NCI-H345 (cell line): ENCODE data around the gene PSEN1.
A peak's percentile ranks its signal among the peaks of the same experiment; 100 is the strongest.
"Not testable (repeated sequence)": the region's sequence is repeated elsewhere in the genome, so short reads cannot be mapped to it uniquely, and the experiment has no call there.

Experiments
- DNase-seq: peaks from one replicate; lab custom pipeline; 2025; lab: John Stamatoyannopoulos, UW

Gene PSEN1

DNA sequence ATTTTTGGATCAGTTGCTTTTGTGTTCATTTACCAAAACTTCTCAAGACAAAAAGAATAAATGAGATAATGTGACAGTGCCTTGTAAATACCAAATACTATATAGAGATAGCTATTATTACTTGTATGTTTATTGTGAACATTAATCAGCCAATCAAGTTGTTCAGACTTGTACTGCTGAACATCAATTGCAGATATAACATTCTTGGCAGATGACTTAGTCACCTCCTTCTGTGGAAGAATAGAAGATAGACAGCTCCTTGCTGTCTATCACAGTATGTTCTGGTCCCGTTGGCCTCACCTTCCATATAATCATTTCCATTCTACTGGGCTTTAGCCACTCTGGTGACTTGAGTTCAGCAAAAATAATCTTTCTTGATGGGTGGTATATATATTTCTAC is 30.1 kb downstream of the PSEN1 start:
- no peak for DNase-seq

- no peak for DNase-seq
Measured at GRCh38 chr14:73167727-73168126, 31.4 kb downstream of the PSEN1 start.

- DNase-seq: no peak
Measured at GRCh38 chr14:73168274-73168673, 32.0 kb downstream of the PSEN1 start.

DNA sequence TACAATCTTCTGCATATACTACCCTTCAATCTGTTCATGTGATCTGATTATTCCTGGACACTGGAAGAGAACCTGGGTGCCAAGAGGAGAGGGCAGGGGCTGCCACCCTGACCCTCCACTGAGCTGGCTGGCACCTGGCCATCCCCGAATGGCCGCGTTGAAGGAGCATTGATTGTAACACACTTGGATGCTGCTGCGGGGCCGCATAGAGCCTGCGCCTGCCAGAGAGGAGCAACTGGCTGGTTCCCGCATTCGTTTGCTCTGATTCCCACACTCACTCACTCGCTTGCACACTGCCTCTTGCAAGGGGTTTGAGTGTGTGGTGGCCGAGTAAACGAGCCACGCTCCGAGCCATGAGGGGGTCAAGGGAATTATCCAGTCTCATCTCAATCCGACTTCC is 32.4 kb downstream of the PSEN1 start:
- no peak for DNase-seq

DNA sequence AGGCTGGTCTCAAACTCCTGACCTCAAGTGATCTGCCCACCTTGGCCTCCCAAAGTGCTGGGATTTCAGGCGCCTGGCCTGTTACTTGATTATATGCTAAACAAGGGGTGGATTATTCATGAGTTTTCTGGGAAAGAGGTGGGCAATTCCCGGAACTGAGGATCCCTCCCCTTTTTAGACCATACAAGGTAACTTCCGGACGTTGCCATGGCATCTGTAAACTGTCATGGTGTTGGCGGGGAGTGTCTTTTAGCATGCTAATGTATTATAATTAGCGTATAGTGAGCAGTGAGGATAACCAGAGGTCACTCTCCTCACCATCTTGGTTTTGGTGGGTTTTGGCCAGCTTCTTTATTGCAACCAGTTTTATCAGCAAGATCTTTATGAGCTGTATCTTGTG is 33.5 kb downstream of the PSEN1 start:
- DNase-seq: not testable (repeated sequence)

DNA sequence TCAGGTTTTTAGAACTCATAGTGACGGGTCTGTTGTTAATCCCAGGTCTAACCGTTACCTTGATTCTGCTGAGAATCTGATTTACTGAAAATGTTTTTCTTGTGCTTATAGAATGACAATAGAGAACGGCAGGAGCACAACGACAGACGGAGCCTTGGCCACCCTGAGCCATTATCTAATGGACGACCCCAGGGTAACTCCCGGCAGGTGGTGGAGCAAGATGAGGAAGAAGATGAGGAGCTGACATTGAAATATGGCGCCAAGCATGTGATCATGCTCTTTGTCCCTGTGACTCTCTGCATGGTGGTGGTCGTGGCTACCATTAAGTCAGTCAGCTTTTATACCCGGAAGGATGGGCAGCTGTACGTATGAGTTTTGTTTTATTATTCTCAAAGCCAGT is 34.4 kb downstream of the PSEN1 start:
- DNase-seq: no peak

DNA sequence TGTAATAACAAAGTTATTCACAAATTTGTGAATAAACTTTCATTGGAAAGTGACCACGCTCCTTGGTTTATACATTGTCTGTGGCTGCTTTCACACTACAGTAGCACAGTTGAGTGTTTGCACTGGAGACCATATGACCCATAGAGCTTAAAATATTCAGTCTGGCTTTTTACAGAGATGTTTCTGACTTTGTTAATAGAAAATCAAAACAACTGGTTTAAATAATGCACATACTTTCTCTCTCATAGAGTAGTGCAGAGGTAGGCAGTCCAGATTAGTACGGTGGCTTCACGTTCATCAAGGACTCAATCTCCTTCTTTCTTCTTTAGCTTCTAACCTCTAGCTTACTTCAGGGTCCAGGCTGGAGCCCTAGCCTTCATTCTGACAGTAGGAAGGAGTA is 36.2 kb downstream of the PSEN1 start:
- no peak for DNase-seq

DNA sequence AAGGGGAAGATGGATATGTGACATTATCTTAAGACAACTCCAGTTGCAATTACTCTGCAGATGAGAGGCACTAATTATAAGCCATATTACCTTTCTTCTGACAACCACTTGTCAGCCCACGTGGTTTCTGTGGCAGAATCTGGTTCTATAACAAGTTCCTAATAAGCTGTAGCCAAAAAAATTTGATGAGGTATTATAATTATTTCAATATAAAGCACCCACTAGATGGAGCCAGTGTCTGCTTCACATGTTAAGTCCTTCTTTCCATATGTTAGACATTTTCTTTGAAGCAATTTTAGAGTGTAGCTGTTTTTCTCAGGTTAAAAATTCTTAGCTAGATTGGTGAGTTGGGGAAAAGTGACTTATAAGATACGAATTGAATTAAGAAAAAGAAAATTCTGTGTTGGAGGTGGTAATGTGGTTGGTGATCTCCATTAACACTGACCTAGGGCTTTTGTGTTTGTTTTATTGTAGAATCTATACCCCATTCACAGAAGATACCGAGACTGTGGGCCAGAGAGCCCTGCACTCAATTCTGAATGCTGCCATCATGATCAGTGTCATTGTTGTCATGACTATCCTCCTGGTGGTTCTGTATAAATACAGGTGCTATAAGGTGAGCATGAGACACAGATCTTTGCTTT is 36.9 kb downstream of the PSEN1 start:
- DNase-seq: peak; percentile 0

GRCh38 chr14:73176685-73177084 is 40.4 kb downstream of the PSEN1 start:
- no peak for DNase-seq

DNA sequence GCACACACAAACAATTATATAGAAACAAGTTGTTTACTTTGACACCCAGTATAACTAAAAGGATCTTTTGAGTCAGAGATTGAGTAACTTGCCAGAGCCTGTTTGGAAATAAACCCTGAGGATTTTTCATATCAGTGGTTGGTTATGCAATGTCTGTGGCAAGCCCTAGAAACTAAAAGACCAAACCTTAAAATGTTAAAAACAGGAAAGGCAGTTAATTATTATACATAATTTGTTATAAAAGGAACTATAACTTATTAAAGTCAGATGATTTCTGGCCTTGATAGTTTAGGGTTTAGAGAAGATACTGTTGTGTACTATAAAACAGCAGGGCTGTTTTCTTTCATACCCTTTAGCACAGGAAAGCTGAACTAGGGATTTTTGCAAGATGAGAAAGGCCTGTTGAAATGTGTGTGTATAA is 44.1 kb downstream of the PSEN1 start:
- DNase-seq: no peak

GRCh38 chr14:73180969-73181368 is 44.7 kb downstream of the PSEN1 start:
- not testable (repeated sequence) for DNase-seq

DNA sequence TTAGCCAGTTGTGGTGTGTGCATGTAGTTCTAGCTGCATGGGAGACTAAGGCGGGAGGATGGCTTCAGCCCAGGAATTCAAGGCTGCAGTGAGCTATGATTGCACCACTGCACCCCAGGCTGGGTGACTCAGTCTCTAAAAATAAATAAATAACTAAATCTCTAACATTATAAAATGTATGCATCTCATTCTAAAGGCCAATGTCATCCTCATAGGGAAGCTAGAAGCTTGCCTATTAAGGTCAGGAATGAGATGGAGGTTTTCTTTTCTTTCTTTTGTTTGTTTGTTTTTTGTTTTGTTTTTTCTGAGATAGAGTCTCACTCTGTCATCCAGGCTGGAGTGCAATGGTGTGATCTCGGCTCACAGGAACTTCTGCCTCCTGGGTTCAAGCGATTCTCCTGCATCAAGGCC is 52.2 kb downstream of the PSEN1 start:
- DNase-seq: no peak

- DNase-seq: no peak
Measured at GRCh38 chr14:73189651-73190050, 53.3 kb downstream of the PSEN1 start.

GRCh38 chr14:73191441-73191840 is 55.1 kb downstream of the PSEN1 start:
- no peak for DNase-seq

GRCh38 chr14:73194306-73194705 is 58.0 kb downstream of the PSEN1 start:
- DNase-seq: not testable (repeated sequence)

- no peak for DNase-seq
Measured at GRCh38 chr14:73198253-73198652, 61.9 kb downstream of the PSEN1 start.

- DNase-seq: no peak
Measured at GRCh38 chr14:73203527-73203926, 67.2 kb downstream of the PSEN1 start.

- DNase-seq: no peak
Measured at GRCh38 chr14:73207615-73208014, 71.3 kb downstream of the PSEN1 start.

- no peak for DNase-seq
Measured at GRCh38 chr14:73208390-73208789, 72.1 kb downstream of the PSEN1 start.

GRCh38 chr14:73208846-73209245 is 72.5 kb downstream of the PSEN1 start:
- no peak for DNase-seq

GRCh38 chr14:73209953-73210352 is 73.6 kb downstream of the PSEN1 start:
- DNase-seq: no peak

DNA sequence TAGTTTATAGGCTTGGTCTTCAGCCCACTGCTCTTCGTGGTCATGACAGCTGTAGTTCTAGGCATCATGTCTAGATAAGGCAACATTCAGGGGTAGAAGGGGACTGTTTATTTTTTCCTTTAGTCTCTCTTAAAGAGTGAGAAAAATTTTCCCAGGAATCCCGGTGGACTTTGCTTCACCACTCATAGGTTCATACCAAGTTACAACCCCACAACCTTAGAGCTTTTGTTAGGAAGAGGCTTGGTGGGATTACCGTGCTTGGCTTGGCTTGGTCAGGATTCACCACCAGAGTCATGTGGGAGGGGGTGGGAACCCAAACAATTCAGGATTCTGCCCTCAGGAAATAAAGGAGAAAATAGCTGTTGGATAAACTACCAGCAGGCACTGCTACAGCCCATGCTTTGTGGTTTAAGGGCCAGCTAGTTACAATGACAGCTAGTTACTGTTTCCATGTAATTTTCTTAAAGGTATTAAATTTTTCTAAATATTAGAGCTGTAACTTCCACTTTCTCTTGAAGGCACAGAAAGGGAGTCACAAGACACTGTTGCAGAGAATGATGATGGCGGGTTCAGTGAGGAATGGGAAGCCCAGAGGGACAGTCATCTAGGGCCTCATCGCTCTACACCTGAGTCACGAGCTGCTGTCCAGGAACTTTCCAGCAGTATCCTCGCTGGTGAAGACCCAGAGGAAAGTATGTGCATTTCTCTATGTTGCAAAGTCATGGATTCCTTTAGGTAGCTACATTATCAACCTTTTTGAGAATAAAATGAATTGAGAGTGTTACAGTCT is 75.1 kb downstream of the PSEN1 start:
- DNase-seq: no peak

DNA sequence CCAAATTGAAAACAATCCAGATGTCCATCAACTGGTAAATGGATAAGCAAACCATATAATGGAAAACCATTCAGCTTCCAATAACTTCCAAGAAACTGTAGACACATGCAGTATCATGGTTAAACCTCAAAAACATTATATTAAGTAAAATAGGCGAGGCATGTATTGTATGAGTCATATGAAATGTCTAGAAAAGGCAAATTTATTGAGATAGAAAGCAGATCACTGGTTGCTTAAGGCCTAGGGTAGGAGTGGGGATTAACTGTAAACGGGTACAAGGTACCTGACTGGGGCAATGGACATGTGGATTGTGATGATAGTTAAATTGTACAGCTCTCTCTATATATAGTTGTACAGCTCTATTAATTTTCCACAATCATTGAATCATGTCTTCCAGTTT is 79.7 kb downstream of the PSEN1 start:
- no peak for DNase-seq

- DNase-seq: no peak
Measured at GRCh38 chr14:73217411-73217810, 81.1 kb downstream of the PSEN1 start.
